Lower lobe of right lung (tissue), 2 donors: Measurements from ENCODE around the gene ANKRD63. TPM values are rescaled to one million over a fixed set of nuclear protein-coding genes. Genes with fewer than 3 reads are reported as not detected.

Source experiments
- ATAC-seq, 2 donors: fragments of 200-7000 bp; cut with Tn5 transposase; one replicate each; pipeline ENCODE4 v1.9.1; 2020 to 2022; ENCODE audit warnings: mild to moderate bottlenecking in 2 of 2, moderate library complexity in 2 of 2
- DNase-seq: peaks from one replicate; pipeline ENCODE4 v3.0.0-alpha.2; 2020
- H3K27ac ChIP-seq: fragments of 200-600 bp; one replicate; pipeline ENCODE4 v1.8.0; 2022
- H3K27me3 ChIP-seq: fragments of 200-600 bp; one replicate; pipeline ENCODE4 v1.8.0; 2022; ENCODE audit warnings: low read depth
- H3K36me3 ChIP-seq: fragments of 200-600 bp; one replicate; pipeline ENCODE4 v1.8.0; 2022; ENCODE audit warnings: mild to moderate bottlenecking
- H3K4me1 ChIP-seq: fragments of 200-600 bp; one replicate; pipeline ENCODE4 v1.8.0; 2022
- H3K4me3 ChIP-seq: fragments of 200-600 bp; one replicate; pipeline ENCODE4 v1.8.0; 2022; ENCODE audit warnings: mild to moderate bottlenecking
- H3K9me3 ChIP-seq: fragments of 200-600 bp; one replicate; pipeline ENCODE4 v1.8.0; 2022
- intact Hi-C: fragments of 100-400 bp; cut with DNase I; formaldehyde crosslinking; loops from one replicate; pipeline ENCODE4 v1.11.0; 2022
- total RNA-seq: library from RNA; stranded (reverse); fragmentation: NEBNext Ultra II Directional; extraction: Animal tissue kit (Norgen Biotek cat#: 25700); gene quantifications from one replicate; pipeline ENCODE4 v1.2.1, GENCODE V29; 2021
- TF ChIP-seq, protein P1 (sequence below): fragments of 200-600 bp; IDR thresholded peaks from one replicate; pipeline ENCODE4 v1.8.0; 2022; ENCODE audit warnings: antibody characterized with exemption, mild to moderate bottlenecking
- donor health status: DM: no; HTN: yes; CAD: no; lungs with severe emphysema.

The ANKRD63 gene
- total RNA-seq, 1 donor from 2014 or later: not detected

DNA sequence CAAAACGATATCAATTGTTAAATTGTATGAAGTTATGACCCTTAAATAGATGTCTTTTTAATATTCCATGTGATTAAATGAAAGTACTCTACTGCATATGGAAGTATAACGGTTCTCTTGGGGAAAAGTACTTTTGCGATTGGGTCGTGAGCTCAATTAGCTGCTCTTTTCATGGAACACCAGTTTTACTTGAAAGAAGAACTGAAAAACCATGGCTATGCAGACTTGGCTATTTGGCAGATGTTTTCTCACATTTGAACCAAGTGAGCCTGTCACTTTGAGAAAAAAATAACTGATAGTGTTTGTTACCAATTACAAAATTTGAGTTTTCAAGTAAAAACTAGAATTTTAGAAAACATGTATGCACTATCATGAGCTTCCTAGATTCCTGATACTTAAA lies 34.7 kb upstream of the ANKRD63 start:
- DNase-seq (no peak), ATAC-seq (no peak)
- intact Hi-C loops: no loop called here

DNA sequence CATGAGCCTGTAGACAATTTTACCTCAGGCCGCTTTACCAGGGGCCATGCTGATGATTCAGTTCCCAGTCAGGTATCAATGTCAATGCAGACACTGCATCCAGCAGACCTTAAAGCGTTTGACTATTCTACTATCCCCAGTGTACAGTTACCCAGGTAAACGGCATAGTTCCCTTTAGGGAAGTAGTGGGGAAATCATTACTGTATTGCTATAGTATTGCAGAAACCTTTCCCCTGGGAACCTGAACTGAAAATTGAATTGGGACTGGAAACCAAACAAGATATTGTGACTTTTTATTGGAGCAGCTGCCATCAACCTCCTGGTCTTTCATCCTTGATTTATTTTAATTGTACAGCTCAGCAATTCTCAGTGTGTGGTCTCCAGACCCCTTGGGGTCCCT lies 34.1 kb upstream of the ANKRD63 start:
- H3K9me3 ChIP-seq: no peaks in the 10 kb centered on the region
- TF ChIP-seq, protein P1, sequence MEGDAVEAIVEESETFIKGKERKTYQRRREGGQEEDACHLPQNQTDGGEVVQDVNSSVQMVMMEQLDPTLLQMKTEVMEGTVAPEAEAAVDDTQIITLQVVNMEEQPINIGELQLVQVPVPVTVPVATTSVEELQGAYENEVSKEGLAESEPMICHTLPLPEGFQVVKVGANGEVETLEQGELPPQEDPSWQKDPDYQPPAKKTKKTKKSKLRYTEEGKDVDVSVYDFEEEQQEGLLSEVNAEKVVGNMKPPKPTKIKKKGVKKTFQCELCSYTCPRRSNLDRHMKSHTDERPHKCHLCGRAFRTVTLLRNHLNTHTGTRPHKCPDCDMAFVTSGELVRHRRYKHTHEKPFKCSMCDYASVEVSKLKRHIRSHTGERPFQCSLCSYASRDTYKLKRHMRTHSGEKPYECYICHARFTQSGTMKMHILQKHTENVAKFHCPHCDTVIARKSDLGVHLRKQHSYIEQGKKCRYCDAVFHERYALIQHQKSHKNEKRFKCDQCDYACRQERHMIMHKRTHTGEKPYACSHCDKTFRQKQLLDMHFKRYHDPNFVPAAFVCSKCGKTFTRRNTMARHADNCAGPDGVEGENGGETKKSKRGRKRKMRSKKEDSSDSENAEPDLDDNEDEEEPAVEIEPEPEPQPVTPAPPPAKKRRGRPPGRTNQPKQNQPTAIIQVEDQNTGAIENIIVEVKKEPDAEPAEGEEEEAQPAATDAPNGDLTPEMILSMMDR: no peak
- intact Hi-C loops: no loop called here
- DNase-seq: no peak
- H3K4me3 ChIP-seq: no peak overlapping the region
- peaks cover 13% of the 10 kb centered on the region for H3K4me1 ChIP-seq
- no peak for ATAC-seq
- no peaks in the 10 kb centered on the region for H3K27me3 ChIP-seq
- H3K36me3 ChIP-seq: no peaks in the 10 kb centered on the region
- no peak overlapping the region for H3K27ac ChIP-seq

More for the DNA sequence above, 34.7 kb upstream of the ANKRD63 start:
- Histone ChIP-seq H3K4me3 (no peak overlapping the region), H3K36me3 (no peaks in the 10 kb centered on the region), H3K4me1 (peaks cover 16% of the 10 kb centered on the region), H3K27ac (no peak overlapping the region), H3K27me3 (no peaks in the 10 kb centered on the region), H3K9me3 (no peaks in the 10 kb centered on the region)
- TF ChIP-seq, protein P1: no peak

DNA sequence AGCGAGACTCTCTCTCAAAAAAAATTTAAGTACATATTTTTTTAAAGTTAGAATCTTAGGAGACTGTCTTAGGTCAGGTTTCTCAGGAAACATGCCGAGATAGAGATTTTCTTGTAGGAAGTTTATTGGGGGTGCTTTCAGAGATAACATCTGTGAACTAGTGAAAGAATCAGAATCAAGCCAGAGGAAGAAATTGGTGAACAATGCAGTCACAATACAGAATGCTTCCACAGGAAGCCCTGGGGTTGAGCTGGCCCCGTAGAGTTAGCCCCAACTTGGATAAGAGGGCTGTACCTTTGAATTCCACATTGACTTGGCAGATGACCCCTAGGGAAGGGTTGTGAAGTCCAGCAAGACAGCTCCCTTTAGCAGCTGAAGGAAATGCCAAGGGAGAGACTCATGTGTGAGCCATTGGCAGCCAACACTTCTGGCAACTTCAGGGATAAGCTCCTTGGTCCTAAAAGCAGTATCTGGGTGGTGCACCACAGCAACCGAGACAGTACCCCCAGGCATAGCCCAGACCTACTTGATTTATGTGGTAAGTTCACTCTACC lies 31.9 kb upstream of the ANKRD63 start:
- intact Hi-C loops: no loop called here
- Histone ChIP-seq H3K9me3 (no peaks in the 10 kb centered on the region), H3K27me3 (no peaks in the 10 kb centered on the region), H3K27ac (no peak overlapping the region), H3K4me1 (peaks cover 14% of the 10 kb centered on the region), H3K36me3 (no peaks in the 10 kb centered on the region), H3K4me3 (no peak overlapping the region)
- TF ChIP-seq, protein P1: no peak
- no peak for DNase-seq
- ATAC-seq: no peak

DNA sequence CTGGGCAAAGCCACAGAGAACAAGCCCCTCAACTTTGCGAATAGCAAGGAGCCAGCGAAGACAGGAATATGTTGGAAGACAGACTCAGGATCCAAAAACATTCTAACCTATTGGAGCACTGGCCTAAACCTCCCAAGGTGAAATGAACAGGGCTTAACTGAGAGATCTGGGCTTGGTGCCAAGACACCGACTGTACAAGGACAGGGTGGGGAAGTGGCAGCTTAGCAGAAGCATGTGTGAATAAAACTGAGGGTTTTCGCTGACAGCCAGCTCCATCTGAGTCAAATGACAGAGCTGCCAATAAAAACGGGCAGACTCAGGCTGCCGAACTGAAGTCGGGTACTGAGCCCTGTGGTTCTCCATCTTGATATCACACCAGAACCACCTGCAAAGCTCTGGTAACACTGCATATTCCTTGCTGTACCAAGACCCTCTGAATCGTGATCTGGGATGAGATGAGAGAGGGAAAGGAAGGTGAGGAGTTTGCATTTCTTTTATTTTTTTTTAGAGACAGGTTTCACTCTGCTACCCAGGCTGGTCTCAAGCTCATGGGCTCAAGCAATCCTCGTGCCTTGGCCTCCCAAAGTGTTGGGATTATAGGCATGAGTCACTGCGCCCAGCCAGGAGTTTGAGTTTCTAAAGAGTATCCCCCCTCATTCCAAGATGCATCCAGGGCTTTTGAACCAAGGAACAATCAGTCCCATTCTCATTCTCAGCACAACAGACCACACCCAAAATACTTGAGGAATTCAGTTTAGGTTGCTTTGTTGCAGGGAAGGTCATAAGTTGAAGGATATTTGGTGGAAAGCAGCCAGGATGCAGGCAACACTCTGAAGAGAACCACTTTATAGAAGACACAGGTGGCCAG lies 30.9 kb upstream of the ANKRD63 start:
- Histone ChIP-seq H3K4me1 (peaks cover 24% of the 10 kb centered on the region), H3K27ac (no peak overlapping the region), H3K4me3 (no peak overlapping the region), H3K9me3 (no peaks in the 10 kb centered on the region), H3K36me3 (no peaks in the 10 kb centered on the region), H3K27me3 (no peaks in the 10 kb centered on the region)
- DNase-seq (peak; percentile 79), ATAC-seq (peak; percentile 68 to 84)
- intact Hi-C loops: no loop called here
- TF ChIP-seq, protein P1: no peak

DNA sequence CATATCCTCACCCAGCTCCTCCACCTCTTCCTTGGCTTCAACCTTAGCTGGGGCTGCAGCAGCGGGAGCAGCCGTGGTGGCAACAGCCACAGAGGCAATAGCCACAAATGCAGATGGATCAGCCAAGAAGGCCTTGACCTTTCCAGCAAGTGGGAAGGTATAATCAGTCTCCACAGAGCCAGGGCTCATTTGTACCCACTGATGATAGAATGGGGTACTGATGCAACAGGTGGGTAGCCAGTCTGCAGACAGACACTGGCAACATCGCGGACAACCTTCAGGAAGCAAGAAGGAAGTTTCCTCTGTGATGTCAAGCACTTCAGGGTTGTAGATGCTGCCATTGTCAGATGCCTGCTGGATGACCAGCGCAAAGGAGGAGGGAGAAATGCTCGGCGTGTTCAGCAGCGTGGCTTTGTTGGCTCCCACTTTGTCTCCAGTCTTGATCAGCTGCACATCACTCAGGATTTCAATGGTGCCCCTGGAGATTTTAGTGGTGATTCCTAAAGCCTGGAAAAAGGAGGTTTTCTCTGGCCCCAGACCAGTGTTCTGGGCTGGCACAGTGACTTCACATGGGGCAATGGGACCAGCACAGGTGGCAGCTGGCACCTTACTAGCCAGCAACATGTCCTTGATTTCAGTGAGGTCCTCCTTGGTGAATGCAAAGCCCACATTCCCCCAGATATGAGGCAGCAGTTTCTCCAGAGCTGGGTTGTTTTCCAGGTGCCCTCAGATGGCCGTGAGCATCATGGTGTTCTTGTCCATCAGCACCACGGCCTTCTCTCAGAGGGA lies 29.7 kb upstream of the ANKRD63 start:
- DNase-seq (no peak), ATAC-seq (no peak)
- Histone ChIP-seq H3K9me3 (no peaks in the 10 kb centered on the region), H3K27me3 (no peaks in the 10 kb centered on the region), H3K4me1 (peaks cover 26% of the 10 kb centered on the region), H3K36me3 (no peaks in the 10 kb centered on the region), H3K4me3 (no peak overlapping the region), H3K27ac (no peak overlapping the region)
- TF ChIP-seq, protein P1: no peak
- intact Hi-C loops: no loop called here
